Measurements from ENCODE around the gene RAB31. TPM values are rescaled to one million over a fixed set of nuclear protein-coding genes. Genes with fewer than 3 reads are reported as not detected.

RAB31 gene
- total RNA-seq, 6 donors from 2014 or later = 40.3 to 128 (median 95.8) TPM

DNA sequence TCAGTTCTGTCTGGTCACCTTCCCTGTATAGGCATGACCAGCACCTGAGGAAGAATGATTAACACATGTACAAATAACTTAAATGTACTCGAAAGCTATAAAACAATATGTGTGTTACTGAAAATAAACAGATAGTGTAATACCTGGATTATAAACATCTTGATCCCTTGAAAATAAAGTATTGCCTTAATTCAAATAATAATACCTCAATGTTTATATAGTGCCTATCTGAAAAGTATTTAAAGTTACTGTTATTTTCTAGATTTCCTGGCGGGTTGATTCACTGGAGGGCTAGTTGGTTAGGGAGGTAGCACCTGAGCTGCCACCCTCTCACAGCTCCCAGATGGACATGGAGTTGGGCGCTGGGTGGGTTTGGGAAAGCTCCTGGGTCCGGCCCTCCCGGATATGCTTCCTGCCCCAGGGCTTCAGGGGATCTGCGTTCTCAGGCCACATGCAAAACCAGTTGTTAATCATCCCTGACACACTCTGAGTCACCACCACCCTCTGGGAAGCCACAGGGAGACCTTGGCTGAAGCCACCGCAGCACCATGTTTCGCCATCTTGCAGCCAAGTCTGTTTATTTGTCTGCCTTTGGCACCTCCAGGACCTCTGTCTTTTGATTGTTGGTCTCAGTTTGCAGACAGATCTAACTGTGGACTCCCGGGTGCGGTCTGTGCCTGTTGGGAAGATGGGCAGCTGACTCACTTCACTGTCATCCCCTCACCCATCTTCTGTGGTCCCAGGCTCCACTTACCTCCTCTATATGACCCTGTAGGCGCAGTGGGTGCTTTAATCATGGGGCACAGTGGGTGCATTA lies 35.3 kb downstream of the RAB31 start:
- no peaks in the 10 kb centered on the region for H3K27me3 ChIP-seq
- H3K4me1 ChIP-seq = peaks cover 20 to 29% (median 25%) of the 10 kb centered on the region in 4 donors
- WGBS, 2 donors = 69 to 85% methylated on average over 8 to 11 of the region's 11 CpGs
- H3K36me3 ChIP-seq = no peaks in the 10 kb centered on the region
- H3K4me3 ChIP-seq = peak overlapping the region in 1 of 4 donors; percentile 14
- ATAC-seq (ENCODE audit: low FRiP score in 2 of 2) (peak; percentile 41 to 47), DNase-seq (peak in 1 of 2 donors; percentile 66)
- H3K9me3 ChIP-seq = no peaks in the 10 kb centered on the region
- TF ChIP-seq POLR2AphosphoS5 (IDR thresholded peaks at IDR 0.05) (peak; percentile 19 to 29), POLR2A (IDR thresholded peaks at IDR 0.05) (peak in 1 of 4 donors; percentile 30)
- TF ChIP-seq, protein P1, sequence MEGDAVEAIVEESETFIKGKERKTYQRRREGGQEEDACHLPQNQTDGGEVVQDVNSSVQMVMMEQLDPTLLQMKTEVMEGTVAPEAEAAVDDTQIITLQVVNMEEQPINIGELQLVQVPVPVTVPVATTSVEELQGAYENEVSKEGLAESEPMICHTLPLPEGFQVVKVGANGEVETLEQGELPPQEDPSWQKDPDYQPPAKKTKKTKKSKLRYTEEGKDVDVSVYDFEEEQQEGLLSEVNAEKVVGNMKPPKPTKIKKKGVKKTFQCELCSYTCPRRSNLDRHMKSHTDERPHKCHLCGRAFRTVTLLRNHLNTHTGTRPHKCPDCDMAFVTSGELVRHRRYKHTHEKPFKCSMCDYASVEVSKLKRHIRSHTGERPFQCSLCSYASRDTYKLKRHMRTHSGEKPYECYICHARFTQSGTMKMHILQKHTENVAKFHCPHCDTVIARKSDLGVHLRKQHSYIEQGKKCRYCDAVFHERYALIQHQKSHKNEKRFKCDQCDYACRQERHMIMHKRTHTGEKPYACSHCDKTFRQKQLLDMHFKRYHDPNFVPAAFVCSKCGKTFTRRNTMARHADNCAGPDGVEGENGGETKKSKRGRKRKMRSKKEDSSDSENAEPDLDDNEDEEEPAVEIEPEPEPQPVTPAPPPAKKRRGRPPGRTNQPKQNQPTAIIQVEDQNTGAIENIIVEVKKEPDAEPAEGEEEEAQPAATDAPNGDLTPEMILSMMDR (IDR thresholded peaks at IDR 0.05) = no peak
- H3K27ac ChIP-seq = peak overlapping the region; percentile 55 to 78 (median 74)

GRCh38 chr18:9746958-9747357 lies 38.9 kb downstream of the RAB31 start:
- H3K4me3 ChIP-seq = no peak overlapping the region
- DNase-seq (no peak), ATAC-seq (ENCODE audit: low FRiP score in 2 of 2) (no peak)
- peaks cover 17 to 35% (median 22%) of the 10 kb centered on the region in 4 donors for H3K4me1 ChIP-seq
- H3K36me3 ChIP-seq = no peaks in the 10 kb centered on the region
- 96% methylated on average over 1 of the region's 1 CpG for WGBS, 2 donors
- TF ChIP-seq POLR2A (IDR thresholded peaks at IDR 0.05) (no peak), POLR2AphosphoS5 (IDR thresholded peaks at IDR 0.05) (no peak), EP300 (IDR thresholded peaks at IDR 0.05) (no peak)
- no peak overlapping the region for H3K27ac ChIP-seq
- H3K9me3 ChIP-seq = no peaks in the 10 kb centered on the region
- no peaks in the 10 kb centered on the region for H3K27me3 ChIP-seq

DNA sequence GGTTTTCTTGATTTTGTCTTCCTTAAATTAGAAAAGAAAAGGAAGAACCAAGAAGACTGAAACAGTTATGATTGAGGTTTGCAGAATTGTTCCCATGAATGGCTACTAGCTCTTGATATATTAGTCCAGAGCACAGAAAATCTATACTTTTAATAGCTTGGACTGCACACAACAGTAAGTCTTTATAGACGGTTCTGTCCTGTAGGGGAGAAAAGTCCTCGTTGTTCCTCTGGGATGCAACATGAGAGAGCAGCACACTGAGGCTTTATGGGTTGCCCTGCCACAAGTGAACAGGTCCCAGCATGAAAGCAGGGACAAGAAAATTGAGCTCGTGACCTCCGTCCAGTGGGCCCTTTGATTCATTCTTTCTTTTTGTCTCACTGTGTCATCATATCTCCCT lies 41.5 kb downstream of the RAB31 start:
- H3K4me1 ChIP-seq = peaks cover 0 to 16% (median 3%) of the 10 kb centered on the region in 4 donors
- ATAC-seq (ENCODE audit: low FRiP score in 2 of 2) = no peak
- TF ChIP-seq POLR2A (IDR thresholded peaks at IDR 0.05) (no peak), EP300 (IDR thresholded peaks at IDR 0.05) (no peak), POLR2AphosphoS5 (IDR thresholded peaks at IDR 0.05) (no peak)
- TF ChIP-seq, protein P1 (IDR thresholded peaks at IDR 0.05) = no peak

GRCh38 chr18:9750112-9750511 lies 42.0 kb downstream of the RAB31 start:
- H3K36me3 ChIP-seq = no peaks in the 10 kb centered on the region
- no peaks in the 10 kb centered on the region for H3K9me3 ChIP-seq
- no peak overlapping the region for H3K4me3 ChIP-seq
- TF ChIP-seq POLR2A (IDR thresholded peaks at IDR 0.05) = no peak
- no peak for TF ChIP-seq POLR2AphosphoS5 (IDR thresholded peaks at IDR 0.05)
- no peak for TF ChIP-seq EP300 (IDR thresholded peaks at IDR 0.05)
- TF ChIP-seq, protein P1 (IDR thresholded peaks at IDR 0.05) = no peak
- H3K4me1 ChIP-seq = peaks cover 0 to 16% (median 3%) of the 10 kb centered on the region in 4 donors
- peak overlapping the region in 3 of 4 donors; percentile 13 to 50 (median 31) for H3K27ac ChIP-seq
- peak in 1 of 2 donors; percentile 3 for ATAC-seq (ENCODE audit: low FRiP score in 2 of 2)
- no peak for DNase-seq
- H3K27me3 ChIP-seq = no peaks in the 10 kb centered on the region
- WGBS, 2 donors = 77 to 89% methylated on average over 12 of the region's 12 CpGs

More for the DNA sequence above, 41.5 kb downstream of the RAB31 start:
- H3K27me3 ChIP-seq = no peaks in the 10 kb centered on the region
- WGBS, 2 donors = 93 to 94% methylated on average over 4 of the region's 4 CpGs
- no peak overlapping the region for H3K4me3 ChIP-seq
- DNase-seq = no peak
- no peaks in the 10 kb centered on the region for H3K9me3 ChIP-seq
- peak overlapping the region in 1 of 4 donors; percentile 50 for H3K27ac ChIP-seq
- no peaks in the 10 kb centered on the region for H3K36me3 ChIP-seq

DNA sequence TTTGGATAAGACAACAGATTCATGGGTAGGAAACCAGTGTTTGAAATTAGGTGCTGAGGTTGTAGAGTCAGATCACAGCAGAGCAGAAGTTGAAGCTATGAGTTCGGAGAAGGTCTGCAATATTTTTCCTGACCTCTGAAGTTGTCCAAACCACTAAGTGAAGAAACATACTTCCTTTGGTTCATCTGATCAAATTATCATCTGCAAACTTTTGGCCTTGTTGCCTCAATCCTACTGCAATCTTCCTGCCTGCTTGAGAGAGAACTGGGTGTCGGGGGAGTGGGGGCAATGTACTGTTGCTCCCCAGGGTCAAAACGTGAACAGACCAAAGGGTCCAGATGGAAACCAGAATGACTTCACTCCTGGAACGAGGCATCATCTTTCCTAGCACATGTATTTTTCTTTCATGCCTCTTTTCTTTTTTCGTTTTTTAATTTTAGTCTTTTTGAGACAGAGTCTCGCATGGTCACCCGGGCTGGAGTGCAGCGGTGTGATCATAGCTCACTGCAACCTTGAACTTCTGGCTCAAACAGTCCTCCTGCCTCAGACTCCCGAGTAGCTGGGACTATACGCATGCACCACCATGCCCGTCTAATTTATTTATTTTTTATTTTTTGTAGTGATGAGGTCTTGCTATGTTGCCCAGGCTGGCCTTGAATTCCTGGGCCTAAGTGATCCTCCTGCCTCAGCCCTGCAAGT lies 42.7 kb downstream of the RAB31 start:
- H3K27ac ChIP-seq = peak overlapping the region in 3 of 4 donors; percentile 13 to 50 (median 31)
- 74 to 80% methylated on average over 11 of the region's 11 CpGs for WGBS, 2 donors

More for the DNA sequence above, 42.7 kb downstream of the RAB31 start:
- DNase-seq (no peak), ATAC-seq (ENCODE audit: low FRiP score in 2 of 2) (peak in 1 of 2 donors; percentile 17)
- no peaks in the 10 kb centered on the region for H3K9me3 ChIP-seq
- peaks cover 0 to 16% (median 7%) of the 10 kb centered on the region in 4 donors for H3K4me1 ChIP-seq
- no peak overlapping the region for H3K4me3 ChIP-seq
- H3K27me3 ChIP-seq = no peaks in the 10 kb centered on the region
- TF ChIP-seq, protein P1 (IDR thresholded peaks at IDR 0.05) = no peak
- TF ChIP-seq EP300 (IDR thresholded peaks at IDR 0.05) = no peak
- TF ChIP-seq POLR2A (IDR thresholded peaks at IDR 0.05) = no peak
- TF ChIP-seq POLR2AphosphoS5 (IDR thresholded peaks at IDR 0.05) = no peak
- H3K36me3 ChIP-seq = no peaks in the 10 kb centered on the region

Data from upper lobe of left lung (tissue), 6 donors.